Measurements from ENCODE around the gene YWHAG. TPM values are rescaled to one million over a fixed set of nuclear protein-coding genes. Genes with fewer than 3 reads are reported as not detected.

The YWHAG gene
- total RNA-seq, 1 experiment from 2014 or later: 113 TPM

GRCh38 chr7:76383089-76383944, 24.5 kb upstream of the YWHAG start:
- intact Hi-C loops (cut with micrococcal nuclease; ENCODE audit: unreplicated experiment): no loop called here
- H3K9me3 Mint-ChIP-seq (ENCODE audit: low read depth, unreplicated experiment): no peaks in the 10 kb centered on the region
- CTCF ChIA-PET: no interaction called here
- peaks cover under 1% of the 10 kb centered on the region for H3K4me1 Mint-ChIP-seq (ENCODE audit: low read depth, unreplicated experiment)
- no TSS peak for BruUV-seq (replicated peaks)
- no peaks in the 10 kb centered on the region for H3K27me3 Mint-ChIP-seq (ENCODE audit: unreplicated experiment)
- peaks cover 4% of the 10 kb centered on the region for H3K36me3 Mint-ChIP-seq (ENCODE audit: insufficient read depth, unreplicated experiment)
- DNase-seq: no peak
- TF ChIP-seq CTCF (IDR thresholded peaks at IDR 0.05; ENCODE audit: unreplicated experiment): no peak
- no peak overlapping the region for H3K4me3 Mint-ChIP-seq (ENCODE audit: low read depth, unreplicated experiment)
- H3K27ac Mint-ChIP-seq (ENCODE audit: unreplicated experiment): no peak overlapping the region

GRCh38 chr7:76381814-76382213, 23.0 kb upstream of the YWHAG start:
- CTCF ChIA-PET: no interaction called here

GRCh38 chr7:76380623-76380966, 21.8 kb upstream of the YWHAG start:
- H3K4me1 Mint-ChIP-seq (ENCODE audit: low read depth, unreplicated experiment): peaks cover 7% of the 10 kb centered on the region
- TF ChIP-seq CTCF (IDR thresholded peaks at IDR 0.05; ENCODE audit: unreplicated experiment): no peak
- CTCF ChIA-PET: no interaction called here
- no peak overlapping the region for H3K27ac Mint-ChIP-seq (ENCODE audit: unreplicated experiment)
- H3K9me3 Mint-ChIP-seq (ENCODE audit: low read depth, unreplicated experiment): no peaks in the 10 kb centered on the region
- H3K36me3 Mint-ChIP-seq (ENCODE audit: insufficient read depth, unreplicated experiment): no peaks in the 10 kb centered on the region
- DNase-seq: no peak
- no peak overlapping the region for H3K4me3 Mint-ChIP-seq (ENCODE audit: low read depth, unreplicated experiment)
- BruUV-seq (replicated peaks): no TSS peak
- no peaks in the 10 kb centered on the region for H3K27me3 Mint-ChIP-seq (ENCODE audit: unreplicated experiment)
- intact Hi-C loops (cut with micrococcal nuclease; ENCODE audit: unreplicated experiment): no loop called here

More at GRCh38 chr7:76381814-76382213, 23.0 kb upstream of the YWHAG start:
- Mint-ChIP-seq H3K4me3 (ENCODE audit: low read depth, unreplicated experiment) (no peak overlapping the region), H3K27me3 (ENCODE audit: unreplicated experiment) (no peaks in the 10 kb centered on the region), H3K4me1 (ENCODE audit: low read depth, unreplicated experiment) (peaks cover 7% of the 10 kb centered on the region), H3K9me3 (ENCODE audit: low read depth, unreplicated experiment) (no peaks in the 10 kb centered on the region), H3K36me3 (ENCODE audit: insufficient read depth, unreplicated experiment) (no peaks in the 10 kb centered on the region), H3K27ac (ENCODE audit: unreplicated experiment) (no peak overlapping the region)
- no peak for DNase-seq
- BruUV-seq (replicated peaks): no TSS peak
- intact Hi-C loops (cut with micrococcal nuclease; ENCODE audit: unreplicated experiment): no loop called here
- TF ChIP-seq CTCF (IDR thresholded peaks at IDR 0.05; ENCODE audit: unreplicated experiment): no peak

GRCh38 chr7:76377186-76377918, 18.6 kb upstream of the YWHAG start:
- H3K36me3 Mint-ChIP-seq (ENCODE audit: insufficient read depth, unreplicated experiment): no peaks in the 10 kb centered on the region
- H3K27ac Mint-ChIP-seq (ENCODE audit: unreplicated experiment): no peak overlapping the region
- H3K4me1 Mint-ChIP-seq (ENCODE audit: low read depth, unreplicated experiment): peaks cover 20% of the 10 kb centered on the region
- peaks cover 2% of the 10 kb centered on the region for H3K9me3 Mint-ChIP-seq (ENCODE audit: low read depth, unreplicated experiment)
- intact Hi-C loops (cut with micrococcal nuclease; ENCODE audit: unreplicated experiment): no loop called here
- CTCF ChIA-PET: interaction anchor here (1.3 kb wide), 1 partner anchor 17 kb away, joined by 3 read pairs; no protein-coding TSS in a partner anchor
- DNase-seq: no peak
- no peak overlapping the region for H3K4me3 Mint-ChIP-seq (ENCODE audit: low read depth, unreplicated experiment)
- no peak for TF ChIP-seq CTCF (IDR thresholded peaks at IDR 0.05; ENCODE audit: unreplicated experiment)
- no TSS peak for BruUV-seq (replicated peaks)
- H3K27me3 Mint-ChIP-seq (ENCODE audit: unreplicated experiment): no peaks in the 10 kb centered on the region
